ENCODE results near the gene MAN1A2. TPM values are rescaled to one million over a fixed set of nuclear protein-coding genes. Genes with fewer than 3 reads are reported as not detected.

The MAN1A2 gene
- total RNA-seq, 2 donors from 2014 or later = 44.3 to 47.4 TPM

- Mint-ChIP-seq H3K4me3 (peak overlapping the region; percentile 92), H3K27ac (peak overlapping the region; percentile 83 to 94), H3K9me3 (no peaks in the 10 kb centered on the region), H3K27me3 (peaks cover 0 to 2% of the 10 kb centered on the region in 2 donors), H3K36me3 (no peaks in the 10 kb centered on the region), H3K4me1 (ENCODE audit: low read depth in 2 of 2) (peaks cover 59 to 66% of the 10 kb centered on the region in 2 donors)
- DNase-seq (ENCODE audit: low spot score) (no peak), ATAC-seq (no peak)
Measured at GRCh38 chr1:117368116-117369108, 1.2 kb downstream of the MAN1A2 start.

DNA sequence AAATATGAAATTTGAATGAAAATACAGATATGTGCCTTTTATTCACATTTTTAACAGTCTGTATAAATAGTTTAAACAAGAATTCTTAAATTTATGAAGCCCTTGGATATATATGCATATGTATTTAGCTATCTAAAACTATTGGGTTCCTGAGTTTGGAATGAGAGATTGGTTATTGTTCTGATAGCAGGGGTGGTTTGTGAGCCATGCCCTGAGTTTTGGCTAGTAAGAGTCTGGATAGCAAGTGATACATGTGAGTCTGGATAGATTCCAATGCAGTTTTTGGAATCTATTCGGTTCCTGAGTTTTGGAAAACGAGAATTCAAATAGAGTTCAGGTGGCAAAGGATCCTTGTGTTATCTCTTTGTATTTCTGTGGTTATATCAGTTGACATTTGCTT lies 2.8 kb downstream of the MAN1A2 start:
- H3K36me3 Mint-ChIP-seq = no peaks in the 10 kb centered on the region
- no peak overlapping the region for H3K27ac Mint-ChIP-seq
- H3K4me1 Mint-ChIP-seq (ENCODE audit: low read depth in 2 of 2) = peaks cover 56 to 58% of the 10 kb centered on the region in 2 donors
- no peaks in the 10 kb centered on the region for H3K27me3 Mint-ChIP-seq
- no peak for ATAC-seq
- H3K9me3 Mint-ChIP-seq = no peaks in the 10 kb centered on the region
- peak overlapping the region; percentile 92 for H3K4me3 Mint-ChIP-seq
- no peak for DNase-seq (ENCODE audit: low spot score)

DNA sequence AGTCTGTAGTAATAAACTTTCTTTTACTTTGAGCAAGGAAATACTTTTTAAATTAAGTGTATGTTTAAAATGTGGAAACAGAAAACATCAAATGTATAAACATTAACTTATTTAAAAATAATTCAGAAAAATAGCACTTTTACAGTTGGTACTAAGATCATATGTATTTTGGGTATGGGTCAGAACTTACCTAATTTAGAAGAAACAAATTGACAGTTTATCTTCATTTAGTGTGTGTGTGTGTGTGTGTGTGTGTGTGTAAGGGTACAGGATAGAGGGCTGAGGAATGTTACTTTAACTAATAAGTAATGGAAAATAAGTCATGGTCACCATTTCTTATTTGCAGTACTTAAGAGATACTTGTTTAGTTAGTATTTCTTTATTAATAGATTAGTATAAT lies 3.3 kb downstream of the MAN1A2 start:
- no peak for DNase-seq (ENCODE audit: low spot score)
- Mint-ChIP-seq H3K4me1 (ENCODE audit: low read depth in 2 of 2) (peaks cover 54 to 56% of the 10 kb centered on the region in 2 donors), H3K27me3 (no peaks in the 10 kb centered on the region), H3K27ac (no peak overlapping the region), H3K9me3 (no peaks in the 10 kb centered on the region), H3K36me3 (no peaks in the 10 kb centered on the region), H3K4me3 (peak overlapping the region; percentile 92)
- ATAC-seq = no peak

GRCh38 chr1:117371441-117372151 lies 4.3 kb downstream of the MAN1A2 start:
- Mint-ChIP-seq H3K4me3 (peak overlapping the region; percentile 79), H3K4me1 (ENCODE audit: low read depth in 2 of 2) (peaks cover 44 to 48% of the 10 kb centered on the region in 2 donors), H3K9me3 (no peaks in the 10 kb centered on the region), H3K27me3 (no peaks in the 10 kb centered on the region), H3K36me3 (no peaks in the 10 kb centered on the region), H3K27ac (peak overlapping the region in 1 of 2 donors; percentile 22)
- DNase-seq (ENCODE audit: low spot score) = no peak
- no peak for ATAC-seq

DNA sequence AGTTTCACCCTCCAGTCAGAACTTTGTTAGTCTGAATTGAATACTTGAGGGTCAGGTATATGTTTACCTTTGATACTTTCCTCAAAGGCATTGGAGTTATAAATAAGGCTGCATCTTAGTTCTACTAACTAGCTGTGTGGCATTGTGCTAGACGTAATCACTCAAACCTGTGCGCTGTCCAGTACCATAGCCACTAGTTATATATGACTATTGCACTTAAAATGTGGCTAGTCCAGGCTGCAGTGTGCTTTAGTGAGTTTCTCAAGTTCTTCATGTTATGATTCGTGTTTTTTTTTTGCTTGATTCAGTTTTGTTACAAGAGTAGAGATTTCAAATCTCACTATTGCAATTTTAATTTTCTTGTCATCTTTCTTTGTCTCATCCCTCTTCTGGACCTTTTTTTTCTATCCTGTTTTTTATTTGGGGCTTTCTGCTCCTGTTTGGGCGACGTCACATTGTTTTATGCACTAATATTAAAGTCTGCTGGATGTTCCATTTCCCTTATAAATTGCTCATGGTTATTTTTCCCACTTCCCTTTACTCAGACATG lies 5.7 kb downstream of the MAN1A2 start:
- ATAC-seq = no peak
- H3K36me3 Mint-ChIP-seq = no peaks in the 10 kb centered on the region
- H3K4me3 Mint-ChIP-seq = no peak overlapping the region
- DNase-seq (ENCODE audit: low spot score) = no peak
- no peaks in the 10 kb centered on the region for H3K27me3 Mint-ChIP-seq
- no peaks in the 10 kb centered on the region for H3K9me3 Mint-ChIP-seq
- H3K4me1 Mint-ChIP-seq (ENCODE audit: low read depth in 2 of 2) = peaks cover 39 to 43% of the 10 kb centered on the region in 2 donors
- no peak overlapping the region for H3K27ac Mint-ChIP-seq

DNA sequence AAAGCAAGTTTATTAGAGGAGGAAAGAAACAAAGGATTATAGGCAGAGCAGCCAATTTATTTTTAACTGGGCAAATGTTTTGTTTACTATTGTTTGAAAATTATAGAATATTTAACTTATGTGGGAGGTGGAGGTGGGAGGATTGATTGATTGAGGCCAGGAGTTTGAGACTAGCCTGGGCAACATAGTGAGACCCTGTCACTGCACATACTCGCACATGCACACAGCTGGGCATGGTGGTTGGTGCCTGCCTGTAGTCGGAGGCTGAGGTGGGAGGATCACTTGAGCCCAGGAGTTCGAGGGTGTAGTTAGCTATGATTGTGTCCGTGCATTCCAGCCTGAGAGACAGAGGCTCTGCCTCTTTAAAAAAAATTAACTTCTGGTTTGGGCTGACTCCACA lies 6.7 kb downstream of the MAN1A2 start:
- no peak for ATAC-seq
- Mint-ChIP-seq H3K36me3 (no peaks in the 10 kb centered on the region), H3K27me3 (no peaks in the 10 kb centered on the region), H3K4me3 (no peak overlapping the region), H3K9me3 (no peaks in the 10 kb centered on the region), H3K4me1 (ENCODE audit: low read depth in 2 of 2) (peaks cover 35 to 40% of the 10 kb centered on the region in 2 donors), H3K27ac (no peak overlapping the region)
- DNase-seq (ENCODE audit: low spot score) = no peak

GRCh38 chr1:117375327-117375726 lies 8.1 kb downstream of the MAN1A2 start:
- DNase-seq (ENCODE audit: low spot score) (no peak), ATAC-seq (no peak)
- H3K4me1 Mint-ChIP-seq (ENCODE audit: low read depth in 2 of 2) = peaks cover 39 to 44% of the 10 kb centered on the region in 2 donors
- no peak overlapping the region for H3K27ac Mint-ChIP-seq
- no peak overlapping the region for H3K4me3 Mint-ChIP-seq
- no peaks in the 10 kb centered on the region for H3K36me3 Mint-ChIP-seq
- H3K27me3 Mint-ChIP-seq = no peaks in the 10 kb centered on the region
- H3K9me3 Mint-ChIP-seq = no peaks in the 10 kb centered on the region

GRCh38 chr1:117387060-117387633 lies 19.9 kb downstream of the MAN1A2 start:
- Mint-ChIP-seq H3K36me3 (peaks cover 21% of the 10 kb centered on the region), H3K4me3 (peak overlapping the region; percentile 3), H3K4me1 (ENCODE audit: low read depth in 2 of 2) (peaks cover 39 to 51% of the 10 kb centered on the region in 2 donors), H3K9me3 (peaks cover 7% of the 10 kb centered on the region), H3K27ac (peak overlapping the region in 1 of 2 donors; percentile 64), H3K27me3 (no peaks in the 10 kb centered on the region)
- ATAC-seq (no peak), DNase-seq (ENCODE audit: low spot score) (no peak)

DNA sequence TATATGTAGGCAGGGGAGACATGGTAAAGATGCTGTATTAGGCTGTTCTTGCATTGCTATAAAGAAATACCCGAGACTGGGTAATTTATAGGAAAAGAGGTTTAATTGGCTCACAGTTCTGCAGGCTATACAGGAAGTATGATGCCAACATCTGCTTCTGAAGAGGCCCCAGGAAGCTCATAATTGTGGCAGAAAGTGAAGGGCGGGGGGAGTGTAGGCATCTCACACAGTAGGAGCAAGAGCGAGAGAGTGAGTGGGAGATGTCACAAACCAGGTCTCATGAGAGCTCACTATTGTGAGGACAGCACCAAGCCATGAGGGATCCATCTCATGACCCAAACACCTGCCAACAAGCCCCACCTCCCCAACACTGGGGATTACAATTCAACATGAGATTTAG lies 21.1 kb downstream of the MAN1A2 start:
- no peak for DNase-seq (ENCODE audit: low spot score)
- peaks cover 3% of the 10 kb centered on the region for H3K9me3 Mint-ChIP-seq
- peak in 1 of 2 donors; percentile 48 for ATAC-seq
- H3K27me3 Mint-ChIP-seq = no peaks in the 10 kb centered on the region
- H3K4me3 Mint-ChIP-seq = no peak overlapping the region
- peaks cover 14% of the 10 kb centered on the region for H3K36me3 Mint-ChIP-seq
- peaks cover 38 to 55% of the 10 kb centered on the region in 2 donors for H3K4me1 Mint-ChIP-seq (ENCODE audit: low read depth in 2 of 2)
- H3K27ac Mint-ChIP-seq = peak overlapping the region in 1 of 2 donors; percentile 64

- Mint-ChIP-seq H3K9me3 (no peaks in the 10 kb centered on the region), H3K27me3 (no peaks in the 10 kb centered on the region), H3K27ac (no peak overlapping the region), H3K4me1 (ENCODE audit: low read depth in 2 of 2) (peaks cover 38 to 64% of the 10 kb centered on the region in 2 donors), H3K36me3 (peaks cover 5% of the 10 kb centered on the region), H3K4me3 (no peak overlapping the region)
- DNase-seq (ENCODE audit: low spot score) (no peak), ATAC-seq (no peak)
Measured at GRCh38 chr1:117389284-117389683, 22.0 kb downstream of the MAN1A2 start.

GRCh38 chr1:117389779-117390178 lies 22.5 kb downstream of the MAN1A2 start:
- H3K27me3 Mint-ChIP-seq = no peaks in the 10 kb centered on the region
- DNase-seq (ENCODE audit: low spot score) (no peak), ATAC-seq (no peak)
- no peak overlapping the region for H3K4me3 Mint-ChIP-seq
- H3K4me1 Mint-ChIP-seq (ENCODE audit: low read depth in 2 of 2) = peaks cover 40 to 68% of the 10 kb centered on the region in 2 donors
- H3K27ac Mint-ChIP-seq = no peak overlapping the region
- no peaks in the 10 kb centered on the region for H3K9me3 Mint-ChIP-seq
- H3K36me3 Mint-ChIP-seq = no peaks in the 10 kb centered on the region

- ATAC-seq (no peak), DNase-seq (ENCODE audit: low spot score) (no peak)
- Mint-ChIP-seq H3K36me3 (no peaks in the 10 kb centered on the region), H3K4me3 (no peak overlapping the region), H3K27ac (no peak overlapping the region), H3K4me1 (ENCODE audit: low read depth in 2 of 2) (peaks cover 30 to 52% of the 10 kb centered on the region in 2 donors), H3K27me3 (no peaks in the 10 kb centered on the region), H3K9me3 (no peaks in the 10 kb centered on the region)
Measured at GRCh38 chr1:117392771-117393170, 25.5 kb downstream of the MAN1A2 start.

DNA sequence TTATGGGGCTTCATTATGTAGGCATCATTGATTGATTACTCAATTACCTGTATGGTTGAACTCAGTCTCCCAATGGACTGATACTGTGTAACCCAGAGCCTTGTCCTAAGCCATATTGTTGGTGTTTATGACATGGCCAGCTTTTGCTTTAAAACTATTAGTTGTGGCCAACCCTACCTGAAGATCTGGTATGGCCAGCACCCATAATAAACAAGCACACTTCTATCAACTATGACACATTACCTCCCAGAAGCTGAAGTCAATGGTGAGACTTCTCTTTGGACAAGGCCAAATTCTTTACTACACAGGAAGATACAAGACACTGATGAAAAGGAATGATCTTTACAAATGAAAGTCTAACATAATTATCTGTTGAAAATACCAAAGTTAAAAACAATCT lies 28.8 kb downstream of the MAN1A2 start:
- Mint-ChIP-seq H3K27me3 (no peaks in the 10 kb centered on the region), H3K4me1 (ENCODE audit: low read depth in 2 of 2) (peaks cover 46 to 69% of the 10 kb centered on the region in 2 donors), H3K4me3 (no peak overlapping the region), H3K36me3 (no peaks in the 10 kb centered on the region), H3K9me3 (peaks cover 4% of the 10 kb centered on the region), H3K27ac (no peak overlapping the region)
- no peak for DNase-seq (ENCODE audit: low spot score)
- ATAC-seq = no peak
